ENCODE data around the gene PLCB2. TPM values are rescaled to one million over a fixed set of nuclear protein-coding genes. Genes with fewer than 3 reads are reported as not detected.

The PLCB2 gene
- total and polyA plus RNA-seq, 9 of the 15 experiments (the other 6 are each of a cell fraction or from before 2014, with no cell fraction given): 0.37 to 12.3 (median 8.0) TPM

DNA sequence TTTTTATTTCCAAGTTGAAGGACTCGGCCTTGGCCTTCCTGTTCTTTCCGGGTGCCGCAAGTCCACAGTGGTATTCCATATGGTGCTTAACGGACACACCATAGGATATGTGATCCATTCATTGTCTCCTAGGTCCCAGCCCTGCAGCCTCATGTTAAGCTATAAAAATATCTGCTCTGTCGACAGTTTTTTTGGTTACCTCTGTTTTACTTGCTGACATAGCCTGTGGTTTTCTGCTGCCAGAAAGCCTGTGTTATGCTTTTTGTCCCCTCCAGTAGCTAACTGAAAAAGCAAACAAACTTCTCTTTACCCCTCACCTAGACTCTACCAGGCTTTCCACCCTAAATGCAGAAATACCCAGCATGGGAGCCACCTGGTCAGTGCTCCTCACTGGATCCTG lies 21.0 kb upstream of the PLCB2 start:
- Histone ChIP-seq H3K4me1 (replicated peaks in 1 of 2; ENCODE audit: control insufficient read depth in 2 of 2, insufficient read depth in 2 of 2, low read length in 2 of 2) (peaks cover 46 to 73% of the 10 kb centered on the region in 2 experiments), H3K4me2 (ENCODE audit: insufficient read depth, low read length) (no peak overlapping the region), H2AFZ (ENCODE audit: low read depth, low read length) (no peak overlapping the region), H4K20me1 (replicated peaks; ENCODE audit: control insufficient read depth, insufficient read depth, low read length) (no peaks in the 10 kb centered on the region; the same call in 1 of the 2 replicates), H3K27ac (ENCODE audit: extremely low read depth, low read depth, low read length) (no peak overlapping the region), H3K36me3 (ENCODE audit: control insufficient read depth, insufficient read depth, low read length) (peaks cover 38% of the 10 kb centered on the region), H3K9me3 (replicated peaks; ENCODE audit: control insufficient read depth, insufficient read depth, low read depth, low read length) (no peaks in the 10 kb centered on the region), H3K79me2 (ENCODE audit: control insufficient read depth, insufficient read depth, low read length) (peaks cover 21% of the 10 kb centered on the region), H3K9ac (ENCODE audit: insufficient read depth in 1 of 2, low read depth in 2 of 2, low read length in 2 of 2) (no peak overlapping the region; a peak in 1 of 4 replicates), H3K4me3 (no peak overlapping the region), H3K9me1 (ENCODE audit: control insufficient read depth, insufficient read depth, low read length) (no peaks in the 10 kb centered on the region), H3K27me3 (ENCODE audit: control insufficient read depth in 2 of 2, insufficient read depth in 2 of 2, low read length in 2 of 2) (no peaks in the 10 kb centered on the region)
- ChIA-PET CTCF (ENCODE audit: low intra/inter-chr PET ratio) (no interaction called here), POLR2A (interaction anchor here (0.5 to 5.1 kb wide), 12 partner anchors 9 to 445 kb away, joined by 3 to 30 read pairs (median 4); partner anchors contain the start of gene CCDC9B)
- 80% methylated on average over 5 of the region's 5 CpGs for WGBS (ENCODE audit: insufficient coverage, low coverage, missing lambda C conversion rate)
- no peak for ATAC-seq
- TF ChIP-seq MAFF (IDR thresholded peaks at IDR 0.05; ENCODE audit: low read length): peak; percentile 33
- TF ChIP-seq ZNF408 (CRISPR knock-in tag; IDR thresholded peaks at IDR 0.05; ENCODE audit: low read depth): no peak
- TF ChIP-seq C11orf30 (IDR thresholded peaks at IDR 0.05; ENCODE audit: low read depth): peak; percentile 45; the same call in 1 of the 2 replicates
- no peak for TF ChIP-seq ZNF699 (CRISPR knock-in tag; IDR thresholded peaks at IDR 0.05; ENCODE audit: insufficient replicate concordance)
- no peak for TF ChIP-seq ZC3H11A (IDR thresholded peaks at IDR 0.05; ENCODE audit: low read depth, low read length)
- peak; percentile 69 for TF ChIP-seq ZNF316 (IDR thresholded peaks at IDR 0.05)
- TF ChIP-seq, protein P1, sequence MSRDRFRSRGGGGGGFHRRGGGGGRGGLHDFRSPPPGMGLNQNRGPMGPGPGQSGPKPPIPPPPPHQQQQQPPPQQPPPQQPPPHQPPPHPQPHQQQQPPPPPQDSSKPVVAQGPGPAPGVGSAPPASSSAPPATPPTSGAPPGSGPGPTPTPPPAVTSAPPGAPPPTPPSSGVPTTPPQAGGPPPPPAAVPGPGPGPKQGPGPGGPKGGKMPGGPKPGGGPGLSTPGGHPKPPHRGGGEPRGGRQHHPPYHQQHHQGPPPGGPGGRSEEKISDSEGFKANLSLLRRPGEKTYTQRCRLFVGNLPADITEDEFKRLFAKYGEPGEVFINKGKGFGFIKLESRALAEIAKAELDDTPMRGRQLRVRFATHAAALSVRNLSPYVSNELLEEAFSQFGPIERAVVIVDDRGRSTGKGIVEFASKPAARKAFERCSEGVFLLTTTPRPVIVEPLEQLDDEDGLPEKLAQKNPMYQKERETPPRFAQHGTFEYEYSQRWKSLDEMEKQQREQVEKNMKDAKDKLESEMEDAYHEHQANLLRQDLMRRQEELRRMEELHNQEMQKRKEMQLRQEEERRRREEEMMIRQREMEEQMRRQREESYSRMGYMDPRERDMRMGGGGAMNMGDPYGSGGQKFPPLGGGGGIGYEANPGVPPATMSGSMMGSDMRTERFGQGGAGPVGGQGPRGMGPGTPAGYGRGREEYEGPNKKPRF (IDR thresholded peaks at IDR 0.05; ENCODE audit: low read depth, low read length): no peak
- TF ChIP-seq ZNF277 (CRISPR knock-in tag; IDR thresholded peaks at IDR 0.05; ENCODE audit: borderline replicate concordance): no peak
- intact Hi-C loops (cut with micrococcal nuclease) (no loop called here), in situ Hi-C loops (cut with MboI) (no loop called here)
- no peak for DNase-seq (ENCODE audit: extremely low read depth in 1 of 4, low spot score in 3 of 4)
- no peak for FAIRE-seq
- BruUV-seq (replicated peaks): no TSS peak
